SK-N-MC (cell line): ENCODE data around the gene SLC34A2.
"Not testable (repeated sequence)": the region's sequence is repeated elsewhere in the genome, so short reads cannot be mapped to it uniquely, and the experiment has no call there.

Source experiments
- DNase-seq: peaks from one replicate; pipeline ENCODE4 v3.0.0-alpha.2; 2011; ENCODE audit warnings: low read depth, low spot score
- H3K27ac ChIP-seq: fragments of 200-600 bp; sonication (generic); 2 replicates; pipeline ENCODE4 v1.5.1; 2016; ENCODE audit warnings: mixed run types
- H3K36me3 ChIP-seq: fragments of 200-600 bp; sonication (generic); 2 replicates; pipeline ENCODE4 v1.6.1; 2017; ENCODE audit warnings: antibody characterized with exemption, low read length, mixed read lengths; ENCODE audit not compliant: insufficient read depth
- H3K4me3 ChIP-seq: fragments of 200-600 bp; sonication (generic); 2 replicates; pipeline ENCODE4 v1.5.1; 2016
- H3K9ac ChIP-seq: fragments of 200-600 bp; sonication (generic); 2 replicates; pipeline ENCODE4 v1.8.0; 2017; ENCODE audit warnings: mixed run types, mixed read lengths; ENCODE audit not compliant: insufficient read length
- H3K9me3 ChIP-seq: fragments of 200-600 bp; sonication (generic); 2 replicates; pipeline ENCODE4 v1.6.1; 2017; ENCODE audit warnings: low read depth, mild to moderate bottlenecking, antibody characterized with exemption, low read length, moderate library complexity, mixed read lengths
- EZH2 ChIP-seq: fragments of 200-600 bp; sonication (generic); IDR thresholded peaks from one replicate; pipeline ENCODE4 v1.6.1; 2017; ENCODE audit warnings: antibody characterized with exemption
- FOXP2 ChIP-seq: optimal IDR thresholded peaks from 2 replicates; pipeline ENCODE3; 2011; ENCODE audit warnings: mild to moderate bottlenecking, moderate library complexity; ENCODE audit not compliant: insufficient read depth; ENCODE audit errors: extremely low read length, control extremely low read depth
- POLR2AphosphoS5 ChIP-seq: IDR thresholded peaks from 2 replicates; pipeline ENCODE4 v1.6.1; 2012; ENCODE audit warnings: mild to moderate bottlenecking, low read depth, low read length, borderline replicate concordance

The SLC34A2 gene

GRCh38 chr4:25656031-25656430 lies 380 bp downstream of the SLC34A2 start:
- no peaks in the 10 kb centered on the region for H3K9me3 ChIP-seq
- no peak overlapping the region for H3K4me3 ChIP-seq
- DNase-seq: no peak
- TF ChIP-seq FOXP2 (no peak), POLR2AphosphoS5 (no peak), EZH2 (no peak)
- H3K36me3 ChIP-seq: no peaks in the 10 kb centered on the region
- no peak overlapping the region for H3K9ac ChIP-seq
- H3K27ac ChIP-seq: no peak overlapping the region

- H3K4me3 ChIP-seq: no peak overlapping the region
- DNase-seq: no peak
- H3K9ac ChIP-seq: no peak overlapping the region
- H3K9me3 ChIP-seq: no peaks in the 10 kb centered on the region
- H3K27ac ChIP-seq: no peak overlapping the region
- TF ChIP-seq FOXP2 (no peak), EZH2 (no peak), POLR2AphosphoS5 (no peak)
- H3K36me3 ChIP-seq: no peaks in the 10 kb centered on the region
These were observed 2.7 kb downstream of the SLC34A2 start for GRCh38 chr4:25658357-25658771.

GRCh38 chr4:25658777-25659176 lies 3.1 kb downstream of the SLC34A2 start:
- DNase-seq: no peak
- TF ChIP-seq FOXP2 (no peak), EZH2 (no peak), POLR2AphosphoS5 (no peak)
- no peak overlapping the region for H3K4me3 ChIP-seq
- no peak overlapping the region for H3K27ac ChIP-seq
- no peak overlapping the region for H3K9ac ChIP-seq
- H3K36me3 ChIP-seq: no peaks in the 10 kb centered on the region
- no peaks in the 10 kb centered on the region for H3K9me3 ChIP-seq

GRCh38 chr4:25661441-25661840 lies 5.8 kb downstream of the SLC34A2 start:
- not testable (repeated sequence) for H3K4me3 ChIP-seq, H3K27ac ChIP-seq, H3K36me3 ChIP-seq, DNase-seq, H3K9me3 ChIP-seq, H3K9ac ChIP-seq

GRCh38 chr4:25662306-25662705 lies 6.7 kb downstream of the SLC34A2 start:
- Histone ChIP-seq H3K9ac (no peak overlapping the region), H3K4me3 (no peak overlapping the region), H3K9me3 (no peaks in the 10 kb centered on the region), H3K36me3 (no peaks in the 10 kb centered on the region), H3K27ac (no peak overlapping the region)
- DNase-seq: no peak
- TF ChIP-seq EZH2: no peak
- TF ChIP-seq POLR2AphosphoS5: no peak
- TF ChIP-seq FOXP2: no peak

GRCh38 chr4:25663781-25664180 lies 8.1 kb downstream of the SLC34A2 start:
- Histone ChIP-seq H3K27ac (no peak overlapping the region), H3K4me3 (no peak overlapping the region), H3K36me3 (no peaks in the 10 kb centered on the region), H3K9ac (no peak overlapping the region), H3K9me3 (no peaks in the 10 kb centered on the region)
- TF ChIP-seq POLR2AphosphoS5 (no peak), FOXP2 (no peak), EZH2 (no peak)
- DNase-seq: no peak

GRCh38 chr4:25666031-25666630 lies 10.5 kb downstream of the SLC34A2 start:
- TF ChIP-seq FOXP2: no peak
- TF ChIP-seq EZH2: no peak
- no peak for TF ChIP-seq POLR2AphosphoS5

GRCh38 chr4:25667931-25668557 lies 12.4 kb downstream of the SLC34A2 start:
- no peak for DNase-seq
- no peak overlapping the region for H3K9ac ChIP-seq
- H3K27ac ChIP-seq: no peak overlapping the region
- H3K9me3 ChIP-seq: no peaks in the 10 kb centered on the region
- no peaks in the 10 kb centered on the region for H3K36me3 ChIP-seq
- no peak overlapping the region for H3K4me3 ChIP-seq
- TF ChIP-seq POLR2AphosphoS5 (no peak), FOXP2 (no peak)

More at GRCh38 chr4:25666031-25666630, 10.5 kb downstream of the SLC34A2 start:
- Histone ChIP-seq H3K27ac (no peak overlapping the region), H3K9ac (no peak overlapping the region), H3K36me3 (no peaks in the 10 kb centered on the region), H3K4me3 (no peak overlapping the region), H3K9me3 (no peaks in the 10 kb centered on the region)
- DNase-seq: no peak

GRCh38 chr4:25670991-25671390 lies 15.3 kb downstream of the SLC34A2 start:
- H3K4me3 ChIP-seq: no peak overlapping the region
- no peak overlapping the region for H3K9ac ChIP-seq
- no peaks in the 10 kb centered on the region for H3K36me3 ChIP-seq
- TF ChIP-seq EZH2: no peak
- no peak for TF ChIP-seq POLR2AphosphoS5
- TF ChIP-seq FOXP2: no peak
- H3K9me3 ChIP-seq: no peaks in the 10 kb centered on the region
- H3K27ac ChIP-seq: no peak overlapping the region
- no peak for DNase-seq
